Stomach (tissue), 4 donors: ENCODE results near the gene CTDSPL.
A peak's percentile ranks its signal among the peaks of the same experiment; 100 is the strongest.

ENCODE experiments used
- EP300 ChIP-seq: sonication (generic); formaldehyde crosslinking; IDR thresholded peaks from one replicate; pipeline ENCODE4 v1.6.1; 2017; ENCODE audit warnings: antibody characterized with exemption
- POLR2A ChIP-seq, 4 donors: fragments of 450-650 bp; IDR thresholded peaks; one replicate each; pipeline ENCODE4 v1.6.1; 2016; ENCODE audit warnings: antibody characterized with exemption in 4 of 4, control low read depth in 2 of 4, mild to moderate bottlenecking in 1 of 4, moderate library complexity in 1 of 4
- POLR2AphosphoS5 ChIP-seq, 3 donors: sonication (generic); formaldehyde crosslinking; IDR thresholded peaks; one replicate each; pipeline ENCODE4 v1.6.1; 2016; ENCODE audit warnings: antibody characterized with exemption in 3 of 3
- TF ChIP-seq, protein P1 (sequence below), 7 experiments: fragments of 450-650 bp in 4 of 7; fragments of 200-600 bp in 3 of 7; sonication (generic) in 3 of 7; IDR thresholded peaks; one replicate each; pipeline ENCODE4 v1.5.1; 2016 to 2019; ENCODE audit warnings: antibody characterized with exemption in 7 of 7, control low read depth in 2 of 7, mild to moderate bottlenecking in 1 of 7

- TF ChIP-seq, protein P1, sequence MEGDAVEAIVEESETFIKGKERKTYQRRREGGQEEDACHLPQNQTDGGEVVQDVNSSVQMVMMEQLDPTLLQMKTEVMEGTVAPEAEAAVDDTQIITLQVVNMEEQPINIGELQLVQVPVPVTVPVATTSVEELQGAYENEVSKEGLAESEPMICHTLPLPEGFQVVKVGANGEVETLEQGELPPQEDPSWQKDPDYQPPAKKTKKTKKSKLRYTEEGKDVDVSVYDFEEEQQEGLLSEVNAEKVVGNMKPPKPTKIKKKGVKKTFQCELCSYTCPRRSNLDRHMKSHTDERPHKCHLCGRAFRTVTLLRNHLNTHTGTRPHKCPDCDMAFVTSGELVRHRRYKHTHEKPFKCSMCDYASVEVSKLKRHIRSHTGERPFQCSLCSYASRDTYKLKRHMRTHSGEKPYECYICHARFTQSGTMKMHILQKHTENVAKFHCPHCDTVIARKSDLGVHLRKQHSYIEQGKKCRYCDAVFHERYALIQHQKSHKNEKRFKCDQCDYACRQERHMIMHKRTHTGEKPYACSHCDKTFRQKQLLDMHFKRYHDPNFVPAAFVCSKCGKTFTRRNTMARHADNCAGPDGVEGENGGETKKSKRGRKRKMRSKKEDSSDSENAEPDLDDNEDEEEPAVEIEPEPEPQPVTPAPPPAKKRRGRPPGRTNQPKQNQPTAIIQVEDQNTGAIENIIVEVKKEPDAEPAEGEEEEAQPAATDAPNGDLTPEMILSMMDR (IDR thresholded peaks at IDR 0.05) = peak in 5 of 7 experiments; percentile 28 to 84 (median 73)
- TF ChIP-seq EP300 = no peak
- no peak for TF ChIP-seq POLR2A (IDR thresholded peaks at IDR 0.05)
- TF ChIP-seq POLR2AphosphoS5 (IDR thresholded peaks at IDR 0.05) = peak in 1 of 3 donors; percentile 55
Measured at GRCh38 chr3:37974121-37975083, 112.7 kb downstream of the CTDSPL start.
